HG02678 (cell line): ENCODE results near the gene STK32B.

ENCODE experiments used
- ATAC-seq: cut with Tn5 transposase; IDR thresholded peaks from one replicate; pipeline ENCODE4 v1.9.1; 2021; ENCODE audit warnings: mild to moderate bottlenecking, moderate library complexity; ENCODE audit not compliant: unreplicated experiment

STK32B gene

GRCh38 chr4:5462254-5462835 lies 411.1 kb downstream of the STK32B start:
- ATAC-seq, result no peak

GRCh38 chr4:5462896-5463295 lies 411.6 kb downstream of the STK32B start:
- no peak for ATAC-seq

GRCh38 chr4:5463361-5463760 lies 412.1 kb downstream of the STK32B start:
- ATAC-seq, result no peak

GRCh38 chr4:5463936-5464650 lies 412.8 kb downstream of the STK32B start:
- ATAC-seq, result no peak

- ATAC-seq, result no peak
Observed at GRCh38 chr4:5465529-5465928, 414.2 kb downstream of the STK32B start.

- ATAC-seq, result no peak
Observed at GRCh38 chr4:5465956-5466355, 414.7 kb downstream of the STK32B start.

GRCh38 chr4:5467111-5467510 lies 415.8 kb downstream of the STK32B start:
- ATAC-seq, result no peak

GRCh38 chr4:5469151-5469775 lies 418.0 kb downstream of the STK32B start:
- ATAC-seq, result no peak

GRCh38 chr4:5469861-5470260 lies 418.6 kb downstream of the STK32B start:
- ATAC-seq, result no peak

GRCh38 chr4:5470318-5471198 lies 419.3 kb downstream of the STK32B start:
- no peak for ATAC-seq

- ATAC-seq, result no peak
Observed at GRCh38 chr4:5471206-5471605, 419.9 kb downstream of the STK32B start.

- no peak for ATAC-seq
Observed at GRCh38 chr4:5471691-5472090, 420.4 kb downstream of the STK32B start.

- no peak for ATAC-seq
Observed at GRCh38 chr4:5472160-5472591, 420.9 kb downstream of the STK32B start.

- ATAC-seq, result no peak
Observed at GRCh38 chr4:5473125-5473524, 421.8 kb downstream of the STK32B start.

GRCh38 chr4:5474756-5475155 lies 423.5 kb downstream of the STK32B start:
- ATAC-seq, result no peak

GRCh38 chr4:5477613-5478012 lies 426.3 kb downstream of the STK32B start:
- ATAC-seq, result no peak

- ATAC-seq, result no peak
Observed at GRCh38 chr4:5478169-5478568, 426.9 kb downstream of the STK32B start.

GRCh38 chr4:5478697-5479096 lies 427.4 kb downstream of the STK32B start:
- no peak for ATAC-seq

GRCh38 chr4:5479518-5480060 lies 428.3 kb downstream of the STK32B start:
- ATAC-seq, result no peak

- ATAC-seq, result no peak
Observed at GRCh38 chr4:5488413-5488812, 437.1 kb downstream of the STK32B start.

- ATAC-seq, result no peak
Observed at GRCh38 chr4:5489260-5489659, 438.0 kb downstream of the STK32B start.
